Activated CD4-positive, alpha-beta T cell treated with anti-CD3 and anti-CD28 coated beads for 1 hour (primary cell): ENCODE measurements around the gene IFITM10.
"Not testable (repeated sequence)": the region's sequence is repeated elsewhere in the genome, so short reads cannot be mapped to it uniquely, and the experiment has no call there.

Experiments
- DNase-seq: peaks from one replicate; pipeline ENCODE4 v3.0.0-alpha.2; 2020

The IFITM10 gene

DNA sequence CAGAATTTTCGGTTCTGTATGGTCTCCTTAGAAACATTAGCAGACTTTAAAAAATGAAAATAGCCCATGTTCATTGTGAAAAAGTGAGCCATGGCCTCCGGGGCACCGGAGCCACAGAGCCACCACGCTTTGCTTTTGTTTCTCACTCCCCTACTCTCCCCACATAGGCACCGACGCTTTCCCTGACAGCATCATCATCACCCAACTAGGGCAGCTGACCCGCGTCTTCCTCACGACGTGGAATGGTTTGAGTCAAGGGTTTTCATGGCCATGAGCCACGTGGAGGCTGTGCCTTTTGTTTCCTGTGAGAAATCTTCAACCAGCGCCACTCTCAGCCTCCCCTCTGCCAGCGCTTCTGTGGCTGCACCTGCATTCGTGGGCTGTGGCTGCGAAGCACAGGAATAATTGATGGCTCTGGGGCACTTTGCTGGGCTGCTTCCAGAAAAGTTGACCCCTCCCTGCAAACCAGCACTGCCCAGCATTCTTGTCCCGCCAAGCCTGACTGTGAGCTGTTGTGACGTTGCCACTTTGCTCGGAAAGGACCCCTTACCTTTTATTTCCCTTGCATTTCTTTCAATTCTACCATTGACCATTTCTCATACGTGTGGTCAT, 62.0 kb downstream of the IFITM10 start:
- not testable (repeated sequence) for DNase-seq

DNA sequence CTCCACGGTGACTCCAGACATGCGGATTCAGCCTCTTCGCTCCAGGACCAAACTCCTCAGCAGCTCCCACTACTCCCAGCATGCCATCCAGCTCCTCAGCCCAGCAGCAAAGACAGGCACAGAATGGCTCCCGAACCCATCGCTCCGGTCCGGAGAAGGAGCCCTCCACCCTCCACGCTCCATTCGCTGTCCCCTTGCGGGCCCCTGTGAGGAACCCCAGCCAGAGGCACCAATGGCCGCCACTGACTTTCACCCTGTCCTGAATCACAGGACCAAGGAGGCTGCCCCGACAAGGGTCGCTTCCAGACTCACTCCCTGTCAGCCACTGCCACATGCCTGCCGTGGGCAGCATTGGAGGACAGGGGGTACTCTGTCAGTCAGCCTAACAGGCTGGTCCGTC, 64.2 kb downstream of the IFITM10 start:
- DNase-seq: not testable (repeated sequence)

DNA sequence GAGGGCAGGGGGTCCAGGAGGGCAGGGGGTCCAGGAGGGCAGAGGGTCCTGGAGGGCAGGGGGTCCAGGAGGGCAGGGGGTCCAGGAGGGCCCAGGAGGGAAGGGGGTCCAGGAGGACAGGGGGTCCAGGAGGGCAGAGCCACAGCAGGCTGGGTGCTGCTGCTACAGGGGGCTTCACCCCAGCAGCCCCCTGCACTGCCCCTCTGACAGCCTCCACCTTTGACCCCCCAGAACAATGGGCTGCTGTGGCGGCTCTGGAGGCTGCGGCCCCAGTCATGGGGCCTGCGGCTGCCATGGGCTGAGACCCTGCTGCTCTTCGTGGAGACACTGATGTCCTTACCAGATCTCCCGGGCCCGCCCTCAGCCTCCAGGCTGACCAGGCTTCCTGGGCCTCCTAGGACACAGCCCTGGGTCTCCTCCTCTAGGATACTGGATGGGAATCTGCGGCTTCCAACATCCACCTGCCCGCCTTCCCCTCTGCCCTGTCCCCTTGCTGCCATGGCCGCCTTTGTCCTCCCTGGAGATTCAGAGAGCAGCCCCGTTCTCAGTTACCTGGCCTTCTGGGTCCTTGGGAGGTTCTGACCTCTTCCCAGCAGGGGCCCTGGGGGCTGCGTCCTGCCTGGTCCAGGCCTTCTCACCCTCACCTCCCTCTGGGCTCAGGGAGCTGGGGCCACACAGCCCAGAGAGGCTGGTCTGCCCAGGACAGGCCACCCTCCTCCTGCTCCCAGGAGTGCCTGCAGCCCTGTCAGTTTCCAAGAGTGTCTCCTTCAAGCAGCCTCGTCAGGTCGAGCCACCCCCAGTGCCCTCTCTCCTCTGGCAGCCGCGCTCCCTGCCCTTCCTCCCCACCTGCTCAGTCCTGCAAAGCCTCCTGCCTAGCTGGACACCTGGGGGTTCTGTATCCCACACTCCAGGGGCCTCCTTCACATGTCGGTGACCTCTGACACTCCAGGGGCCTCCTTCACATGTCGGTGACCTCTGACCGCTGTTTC, 65.2 kb downstream of the IFITM10 start:
- not testable (repeated sequence) for DNase-seq

DNA sequence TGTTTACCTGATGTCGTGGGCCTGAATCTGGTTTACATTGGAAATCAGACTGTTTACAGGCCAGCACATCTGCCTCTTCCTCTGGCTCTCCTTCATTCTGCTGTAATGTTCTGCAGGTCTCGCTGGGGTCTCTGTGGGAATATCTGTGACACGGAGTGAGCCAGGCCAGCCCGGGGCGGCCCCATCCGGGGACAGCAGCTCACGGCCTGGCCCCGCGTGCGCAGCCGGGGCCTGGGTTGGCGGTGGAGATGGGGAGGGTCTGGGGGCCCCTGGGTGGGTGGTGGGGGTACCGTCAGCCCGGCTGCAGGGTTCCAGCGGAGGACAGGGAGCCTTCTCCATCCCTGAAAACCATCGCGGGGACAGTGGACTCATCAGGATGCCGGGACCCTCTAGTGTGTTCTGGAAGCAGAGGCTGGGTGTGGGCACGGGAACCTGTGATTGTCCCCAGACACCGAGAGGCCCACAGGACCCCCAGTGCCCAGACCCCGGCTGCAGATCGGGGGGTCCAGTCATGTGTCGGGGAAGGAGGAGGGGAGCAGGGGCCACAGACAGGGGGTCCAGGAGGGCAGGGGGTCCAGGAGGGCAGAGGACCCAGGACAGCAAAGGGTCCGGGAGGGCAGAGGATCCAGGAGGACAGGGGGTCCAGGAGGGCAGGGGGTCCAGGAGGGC, 66.4 kb downstream of the IFITM10 start:
- DNase-seq: not testable (repeated sequence)

DNA sequence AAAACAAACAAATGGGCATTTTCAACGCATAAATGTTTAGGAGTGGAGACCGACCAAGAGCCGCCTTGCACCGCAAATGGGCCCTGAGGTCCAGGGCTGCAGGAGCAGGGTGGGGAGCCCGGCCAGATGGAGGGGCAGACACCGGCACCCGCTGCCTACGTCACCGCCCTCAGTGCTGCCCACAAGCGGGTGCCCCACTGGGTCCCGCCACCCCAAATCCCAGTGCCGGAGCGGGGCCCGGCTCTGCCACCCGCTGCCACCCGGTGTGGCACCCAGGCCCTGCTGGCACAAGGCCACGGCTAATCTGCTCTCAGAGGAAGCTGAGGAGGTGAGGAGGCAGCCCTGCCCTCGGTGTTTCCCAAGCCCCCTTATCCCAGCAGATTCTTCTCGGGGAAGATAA, 67.2 kb downstream of the IFITM10 start:
- not testable (repeated sequence) for DNase-seq
